ENCODE results near the gene GPR84. TPM values are rescaled to one million over a fixed set of nuclear protein-coding genes. Genes with fewer than 3 reads are reported as not detected.

Gene GPR84
- total RNA-seq, 1 donor from 2014 or later: 0.65 TPM

- Histone ChIP-seq H3K27ac (no peak overlapping the region), H3K4me3 (peak overlapping the region; percentile 48), H3K36me3 (peaks cover 24% of the 10 kb centered on the region), H3K9me3 (no peaks in the 10 kb centered on the region), H3K27me3 (ENCODE audit: low read depth) (no peaks in the 10 kb centered on the region), H3K4me1 (peaks cover 37% of the 10 kb centered on the region)
- no peak for DNase-seq
- ATAC-seq: peak; percentile 56 to 62
- no peak for TF ChIP-seq CTCF (IDR thresholded peaks at IDR 0.05)
- intact Hi-C loops (cut with DNase I): no loop called here
Measured at GRCh38 chr12:54390668-54391551, 26.6 kb upstream of the GPR84 start.

GRCh38 chr12:54390176-54390667 lies 25.9 kb upstream of the GPR84 start:
- no peaks in the 10 kb centered on the region for H3K9me3 ChIP-seq
- ATAC-seq (peak in 1 of 2 donors; percentile 5), DNase-seq (no peak)
- no peaks in the 10 kb centered on the region for H3K27me3 ChIP-seq (ENCODE audit: low read depth)
- H3K4me1 ChIP-seq: peaks cover 37% of the 10 kb centered on the region
- no peak for TF ChIP-seq CTCF (IDR thresholded peaks at IDR 0.05)
- intact Hi-C loops (cut with DNase I): no loop called here
- no peak overlapping the region for H3K4me3 ChIP-seq
- H3K27ac ChIP-seq: no peak overlapping the region
- peaks cover 17% of the 10 kb centered on the region for H3K36me3 ChIP-seq

- intact Hi-C loops (cut with DNase I): no loop called here
- Histone ChIP-seq H3K4me3 (no peak overlapping the region), H3K36me3 (peaks cover 12% of the 10 kb centered on the region), H3K27me3 (ENCODE audit: low read depth) (no peaks in the 10 kb centered on the region), H3K4me1 (peaks cover 34% of the 10 kb centered on the region), H3K27ac (no peak overlapping the region), H3K9me3 (no peaks in the 10 kb centered on the region)
- no peak for DNase-seq
- no peak for ATAC-seq
- no peak for TF ChIP-seq CTCF (IDR thresholded peaks at IDR 0.05)
Measured at GRCh38 chr12:54389607-54390175, 25.4 kb upstream of the GPR84 start.

DNA sequence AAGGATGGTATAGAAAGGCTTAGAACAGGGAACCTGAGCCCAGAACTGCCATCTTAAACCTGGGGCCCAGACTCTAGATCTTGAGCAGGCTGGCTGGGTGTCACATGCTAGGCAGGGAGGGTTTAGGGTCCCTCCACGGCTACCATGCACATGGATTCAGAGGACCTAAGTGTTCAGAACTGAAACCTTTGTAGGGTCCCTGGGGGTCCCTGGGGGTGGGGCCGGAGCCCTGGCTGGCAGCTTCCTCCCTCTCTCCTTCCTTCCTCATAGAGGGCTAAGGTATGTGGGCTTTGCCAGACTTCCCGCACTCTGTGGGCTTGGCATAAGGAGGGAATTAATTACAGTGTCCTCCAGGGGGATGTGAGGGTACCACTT lies 24.8 kb upstream of the GPR84 start:
- no peak for DNase-seq
- no peak for ATAC-seq
- intact Hi-C loops (cut with DNase I): no loop called here
- Histone ChIP-seq H3K27ac (no peak overlapping the region), H3K4me1 (peaks cover 28% of the 10 kb centered on the region), H3K27me3 (ENCODE audit: low read depth) (no peaks in the 10 kb centered on the region), H3K9me3 (no peaks in the 10 kb centered on the region), H3K36me3 (peaks cover 6% of the 10 kb centered on the region), H3K4me3 (no peak overlapping the region)
- no peak for TF ChIP-seq CTCF (IDR thresholded peaks at IDR 0.05)

DNA sequence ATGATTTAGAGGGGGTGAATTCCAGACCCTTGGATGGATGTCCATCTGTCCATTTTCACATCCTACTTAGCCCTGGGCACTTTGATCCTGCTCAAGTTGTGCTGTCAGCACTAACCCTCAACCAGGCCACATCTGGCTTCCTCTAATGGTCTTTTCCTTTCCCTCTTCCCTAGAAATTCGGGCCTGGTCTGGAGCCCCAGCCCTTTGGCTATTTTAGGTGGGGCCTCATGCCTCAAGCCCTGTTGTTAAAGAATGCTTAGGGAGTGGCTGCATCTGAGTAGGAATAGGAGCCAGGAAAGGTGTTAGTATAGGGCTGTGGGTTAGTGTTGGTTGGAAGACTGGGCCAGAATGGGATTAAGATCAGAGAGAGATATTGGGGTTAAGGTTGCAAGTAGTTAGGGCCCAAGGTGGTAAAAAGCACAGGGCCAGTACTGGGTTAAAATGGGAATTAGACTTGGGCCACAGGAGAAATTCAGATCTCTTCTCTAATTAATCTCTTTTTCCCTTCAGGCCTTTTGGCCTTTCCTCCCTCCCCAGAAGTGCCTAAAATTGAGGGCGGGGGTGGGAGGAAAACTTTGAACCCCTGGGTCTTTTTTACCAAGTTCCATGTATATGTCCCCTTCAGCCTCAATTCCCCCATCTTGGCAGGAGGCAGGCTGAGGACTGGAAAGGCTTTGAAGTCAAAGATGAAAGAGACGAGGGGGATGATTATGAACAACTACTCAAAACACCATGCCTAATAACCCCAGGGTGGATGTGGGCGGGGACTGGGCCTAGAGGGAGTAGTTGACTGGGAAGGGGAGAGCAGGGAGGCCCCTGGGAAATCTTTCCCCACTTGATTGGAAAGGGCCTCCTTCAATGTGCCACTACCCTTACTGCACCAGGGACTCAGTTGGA lies 24.2 kb upstream of the GPR84 start:
- intact Hi-C loops (cut with DNase I): no loop called here
- Histone ChIP-seq H3K4me3 (no peak overlapping the region), H3K27ac (no peak overlapping the region), H3K4me1 (peaks cover 23% of the 10 kb centered on the region), H3K9me3 (no peaks in the 10 kb centered on the region), H3K27me3 (ENCODE audit: low read depth) (no peaks in the 10 kb centered on the region), H3K36me3 (no peaks in the 10 kb centered on the region)
- no peak for TF ChIP-seq CTCF (IDR thresholded peaks at IDR 0.05)
- DNase-seq (no peak), ATAC-seq (no peak)
